Adrenal gland (tissue), 12 donors: Measurements from ENCODE around the gene HS3ST2. TPM values are rescaled to one million over a fixed set of nuclear protein-coding genes. Genes with fewer than 3 reads are reported as not detected.

Experiments used
- DNase-seq, 7 donors: peaks; one replicate each; pipeline ENCODE4 v3.0.0-alpha.2; 2019 to 2020
- H3K27ac ChIP-seq, 5 donors: fragments of 200-600 bp; sonication (generic) in 4 of 5; 1 replicate in 3 of 5; 2 replicates in 2 of 5; pipeline versions ENCODE4 v1.5.1 to v1.8.0; 2016 to 2020; ENCODE audit warnings: mild to moderate bottlenecking in 1 of 5
- H3K27me3 ChIP-seq: fragments of 200-600 bp; 2 replicates; pipeline ENCODE4 v1.8.0; 2021
- H3K36me3 ChIP-seq, 2 donors: fragments of 200-600 bp; replicated peaks in 1 of 2; 1 replicate in 1 of 2; 2 replicates in 1 of 2; pipeline versions ENCODE4 v1.5.1 to v1.8.0; 2018 to 2022
- H3K4me1 ChIP-seq, 2 donors: fragments of 200-600 bp; replicated peaks in 1 of 2; 1 replicate in 1 of 2; 2 replicates in 1 of 2; pipeline versions ENCODE4 v1.5.1 to v1.8.0; 2018 to 2021
- H3K4me3 ChIP-seq, 4 donors: fragments of 200-600 bp; sonication (generic) in 3 of 4; one replicate each; pipeline ENCODE4 v1.5.1; 2016 to 2018
- H3K9me3 ChIP-seq, 3 donors: fragments of 200-600 bp; sonication (generic) in 1 of 3; replicated peaks in 1 of 3; 1 replicate in 2 of 3; 2 replicates in 1 of 3; pipeline versions ENCODE4 v1.5.1 to v1.8.0; 2016 to 2021
- POLR2A ChIP-seq, 2 donors: fragments of 450-650 bp; IDR thresholded peaks; one replicate each; pipeline ENCODE4 v1.6.1; 2017; ENCODE audit warnings: antibody characterized with exemption in 2 of 2, mild to moderate bottlenecking in 2 of 2, moderate library complexity in 1 of 2
- WGBS, 4 donors: extraction: QIAGEN DNeasy Blood & Tissue Kit in 2 of 4; methylation state at CpG; one replicate each; pipeline versions ENCODE4 v1.1.5 to v1.1.7; 2013 to 2017; 5-methylcytosine and 5-hydroxymethylcytosine counted together
- intact Hi-C, 2 donors: fragments of 100-400 bp; cut with DNase I; formaldehyde crosslinking; loops; one replicate each; pipeline versions ENCODE4 v1.14.1 to v1.15.0; 2022 to 2023
- polyA plus RNA-seq, 3 donors: library from polyadenylated mRNA; stranded (reverse); fragments of 200-250 nt in 2 of 3; fragments of 350-450 nt in 1 of 3; fragmentation: Illumina TruSeq in 1 of 3; extraction: RNeasy Lipid Tissue Mini Kit (QIAGEN cat#74804) in 1 of 3; gene quantifications; one replicate each; pipeline ENCODE4 v1.2.3, GENCODE V29; 2013 to 2014
- total RNA-seq, 9 donors: library from RNA; depleted of rRNA in 4 of 9; stranded (reverse); fragments of >200 nt in 4 of 9; fragments of 120-200 nt in 1 of 9; fragmentation: NEBNext Ultra II Directional in 1 of 9; extraction: Animal tissue kit (Norgen Biotek cat#: 25700) in 1 of 9; gene quantifications; one replicate each; pipeline versions ENCODE4 v1.1.0 to v1.2.4, GENCODE V29; 2013 to 2023
- TF ChIP-seq, protein P1 (sequence below), 6 experiments: fragments of 450-650 bp in 4 of 6; fragments of 200-600 bp in 2 of 6; sonication (generic) in 1 of 6; IDR thresholded peaks; 1 replicate in 5 of 6; 2 replicates in 1 of 6; pipeline versions ENCODE4 v1.5.1 to v1.8.0; 2016 to 2021; ENCODE audit warnings: antibody characterized with exemption in 6 of 6, mild to moderate bottlenecking in 2 of 6, moderate library complexity in 1 of 6
- donor health status: healthy with polysubstance abuse.
- donor health status: Bipolar disorder and iron deficiency.
- donor health status: DM: yes; HTN: yes; CAD: no.
- donor health status: DM: no; HTN: no; CAD: no.
- donor health status: DM: no; HTN: no; CAD: no.
- donor health status: DM: yes; HTN: yes; CAD: no.

Gene HS3ST2
- total and polyA plus RNA-seq, 12 donors: 0.06 to 11.5 (median 2.6) TPM

DNA sequence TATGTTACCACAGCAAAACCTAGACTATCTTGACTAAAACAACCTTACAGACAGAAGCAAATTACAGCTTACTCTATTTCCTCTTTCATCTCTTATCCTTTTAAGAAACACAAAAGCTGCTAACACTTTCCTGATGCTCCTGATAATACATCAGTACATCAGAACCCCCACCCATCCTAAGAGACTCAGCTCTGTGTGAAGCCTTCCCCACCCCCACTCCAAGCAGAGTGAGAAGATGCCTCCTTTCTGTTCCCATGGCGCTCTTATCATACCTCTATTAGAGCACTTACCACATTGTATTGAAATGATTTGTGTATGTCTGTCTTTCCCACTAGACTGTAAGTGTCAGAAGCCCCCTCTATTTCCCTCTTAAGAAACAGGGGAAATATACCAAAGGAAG, 42.4 kb upstream of the HS3ST2 start:
- no peak for DNase-seq
- H3K36me3 ChIP-seq: no peaks in the 10 kb centered on the region
- H3K4me1 ChIP-seq: no peaks in the 10 kb centered on the region
- WGBS, 4 donors: 70 to 91% (median 77%) methylated on average over 1 of the region's 1 CpG
- TF ChIP-seq, protein P1, sequence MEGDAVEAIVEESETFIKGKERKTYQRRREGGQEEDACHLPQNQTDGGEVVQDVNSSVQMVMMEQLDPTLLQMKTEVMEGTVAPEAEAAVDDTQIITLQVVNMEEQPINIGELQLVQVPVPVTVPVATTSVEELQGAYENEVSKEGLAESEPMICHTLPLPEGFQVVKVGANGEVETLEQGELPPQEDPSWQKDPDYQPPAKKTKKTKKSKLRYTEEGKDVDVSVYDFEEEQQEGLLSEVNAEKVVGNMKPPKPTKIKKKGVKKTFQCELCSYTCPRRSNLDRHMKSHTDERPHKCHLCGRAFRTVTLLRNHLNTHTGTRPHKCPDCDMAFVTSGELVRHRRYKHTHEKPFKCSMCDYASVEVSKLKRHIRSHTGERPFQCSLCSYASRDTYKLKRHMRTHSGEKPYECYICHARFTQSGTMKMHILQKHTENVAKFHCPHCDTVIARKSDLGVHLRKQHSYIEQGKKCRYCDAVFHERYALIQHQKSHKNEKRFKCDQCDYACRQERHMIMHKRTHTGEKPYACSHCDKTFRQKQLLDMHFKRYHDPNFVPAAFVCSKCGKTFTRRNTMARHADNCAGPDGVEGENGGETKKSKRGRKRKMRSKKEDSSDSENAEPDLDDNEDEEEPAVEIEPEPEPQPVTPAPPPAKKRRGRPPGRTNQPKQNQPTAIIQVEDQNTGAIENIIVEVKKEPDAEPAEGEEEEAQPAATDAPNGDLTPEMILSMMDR (IDR thresholded peaks at IDR 0.05): no peak
- no peak for TF ChIP-seq POLR2A (IDR thresholded peaks at IDR 0.05)
- no peak overlapping the region for H3K4me3 ChIP-seq
- no peaks in the 10 kb centered on the region for H3K9me3 ChIP-seq
- no peak overlapping the region for H3K27ac ChIP-seq
- H3K27me3 ChIP-seq: no peaks in the 10 kb centered on the region
- intact Hi-C loops: no loop called here

DNA sequence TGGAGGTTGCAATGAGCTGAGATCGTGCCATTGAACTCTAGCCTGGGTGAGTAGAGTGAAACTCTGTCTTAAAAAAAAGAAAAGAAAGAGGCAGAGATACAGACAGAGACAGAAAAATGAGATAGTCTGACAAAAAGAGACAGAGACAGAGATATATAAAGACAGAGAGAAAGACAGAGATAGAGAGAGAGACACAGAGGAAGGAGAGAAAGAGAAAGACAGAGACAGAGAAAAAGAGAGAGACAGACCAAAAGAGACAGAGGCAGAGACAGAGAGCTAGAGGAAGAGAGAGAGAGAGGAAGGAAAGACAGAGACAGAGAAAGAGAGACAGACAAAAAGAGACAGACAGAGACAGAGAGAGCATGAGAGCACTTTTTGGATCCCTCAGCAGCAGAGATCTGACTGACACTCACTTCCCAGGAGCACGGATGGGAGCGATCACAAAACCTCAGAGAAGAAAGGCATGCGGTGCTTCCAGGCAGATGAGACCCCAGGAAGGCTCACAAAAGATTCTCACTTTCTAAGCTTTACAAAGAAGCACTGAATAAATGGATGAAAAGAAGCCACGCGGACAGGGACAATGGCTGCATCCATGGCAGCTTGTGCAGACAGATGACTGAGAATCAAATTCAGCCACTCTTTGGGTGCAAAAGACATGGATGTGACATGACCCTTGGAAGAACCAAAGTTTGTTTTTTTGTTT, 38.6 kb upstream of the HS3ST2 start:
- no peaks in the 10 kb centered on the region for H3K36me3 ChIP-seq
- intact Hi-C loops: no loop called here
- no peaks in the 10 kb centered on the region for H3K9me3 ChIP-seq
- no peaks in the 10 kb centered on the region for H3K4me1 ChIP-seq
- no peaks in the 10 kb centered on the region for H3K27me3 ChIP-seq
- WGBS, 4 donors: 42 to 67% (median 48%) methylated on average over 6 of the region's 6 CpGs
- H3K27ac ChIP-seq: no peak overlapping the region
- TF ChIP-seq POLR2A (IDR thresholded peaks at IDR 0.05): no peak
- TF ChIP-seq, protein P1 (IDR thresholded peaks at IDR 0.05): no peak
- no peak overlapping the region for H3K4me3 ChIP-seq
- DNase-seq: no peak

DNA sequence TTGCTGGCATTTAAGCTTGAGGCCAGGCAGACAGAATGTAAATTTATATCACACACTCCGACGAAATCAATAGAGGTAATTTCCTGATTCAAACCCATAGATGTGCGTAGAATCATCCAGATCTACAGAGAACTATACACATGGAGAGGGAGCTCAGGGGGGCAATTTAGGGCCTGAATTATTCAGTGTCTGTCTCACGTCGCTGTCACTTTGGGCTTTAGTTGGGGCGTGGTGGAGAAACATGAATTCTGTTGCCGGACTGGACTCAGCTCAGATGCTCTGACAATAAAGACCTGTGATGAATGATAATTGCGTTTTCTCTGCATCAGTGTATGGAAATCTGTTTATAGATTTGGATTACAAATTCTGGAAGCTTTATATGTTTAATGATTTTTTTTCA, 32.5 kb upstream of the HS3ST2 start:
- H3K27me3 ChIP-seq: peaks cover 4% of the 10 kb centered on the region
- intact Hi-C loops: no loop called here
- TF ChIP-seq, protein P1 (IDR thresholded peaks at IDR 0.05): no peak
- no peak for TF ChIP-seq POLR2A (IDR thresholded peaks at IDR 0.05)
- no peaks in the 10 kb centered on the region for H3K4me1 ChIP-seq
- H3K9me3 ChIP-seq: no peaks in the 10 kb centered on the region
- H3K4me3 ChIP-seq: no peak overlapping the region
- no peak overlapping the region for H3K27ac ChIP-seq
- no peak for DNase-seq
- H3K36me3 ChIP-seq: no peaks in the 10 kb centered on the region
- WGBS, 4 donors: 79 to 87% (median 81%) methylated on average over 8 of the region's 8 CpGs

GRCh38 chr16:22782314-22782713, 31.6 kb upstream of the HS3ST2 start:
- no peaks in the 10 kb centered on the region for H3K9me3 ChIP-seq
- no peaks in the 10 kb centered on the region for H3K36me3 ChIP-seq
- no peak overlapping the region for H3K4me3 ChIP-seq

More at GRCh38 chr16:22782314-22782713, 31.6 kb upstream of the HS3ST2 start:
- Histone ChIP-seq H3K4me1 (no peaks in the 10 kb centered on the region), H3K27ac (no peak overlapping the region), H3K27me3 (peaks cover 4% of the 10 kb centered on the region)
- TF ChIP-seq, protein P1 (IDR thresholded peaks at IDR 0.05): no peak
- no peak for TF ChIP-seq POLR2A (IDR thresholded peaks at IDR 0.05)
- DNase-seq: peak; percentile 13 to 58 (median 24)
- intact Hi-C loops: no loop called here
- WGBS, 4 donors: 23 to 28% (median 23%) methylated on average over 4 of the region's 4 CpGs
